Gastroesophageal sphincter (tissue), 4 donors: ENCODE measurements around the gene GPR18. TPM values are rescaled to one million over a fixed set of nuclear protein-coding genes. Genes with fewer than 3 reads are reported as not detected.
"Not testable (repeated sequence)": the region's sequence is repeated elsewhere in the genome, so short reads cannot be mapped to it uniquely, and the experiment has no call there.

Source experiments
- ATAC-seq: fragments of 150-250 bp; one replicate; pipeline ENCODE4 v1.9.1; 2016; ENCODE audit warnings: mild to moderate bottlenecking, moderate library complexity
- H3K27ac ChIP-seq, 4 donors: fragments of 200-600 bp; sonication (generic) in 3 of 4; 1 replicate in 3 of 4; 2 replicates in 1 of 4; pipeline ENCODE4 v1.5.1; 2016 to 2019
- H3K27me3 ChIP-seq: fragments of 200-600 bp; sonication (generic); one replicate; pipeline ENCODE4 v1.5.1; 2019
- H3K36me3 ChIP-seq, 2 donors: fragments of 200-600 bp; sonication (generic); one replicate each; pipeline ENCODE4 v1.5.1; 2019; ENCODE audit warnings: control low read depth in 1 of 2
- H3K4me1 ChIP-seq, 3 donors: fragments of 200-600 bp; sonication (generic); 1 replicate in 2 of 3; 2 replicates in 1 of 3; pipeline ENCODE4 v1.5.1; 2016 to 2019; ENCODE audit warnings: control low read depth in 2 of 3
- H3K4me3 ChIP-seq, 2 donors: fragments of 200-600 bp; sonication (generic); one replicate each; pipeline ENCODE4 v1.5.1; 2019; ENCODE audit warnings: mild to moderate bottlenecking in 1 of 2, moderate library complexity in 1 of 2
- H3K9me3 ChIP-seq, 3 donors: fragments of 200-600 bp; sonication (generic); one replicate each; pipeline ENCODE4 v1.5.1; 2017 to 2019; ENCODE audit warnings: control low read depth in 2 of 3
- EP300 ChIP-seq: sonication (generic); formaldehyde crosslinking; IDR thresholded peaks from one replicate; pipeline ENCODE4 v1.6.1; 2017; ENCODE audit warnings: antibody characterized with exemption, mild to moderate bottlenecking
- POLR2A ChIP-seq, 2 donors: fragments of 450-650 bp; IDR thresholded peaks; one replicate each; pipeline ENCODE4 v1.6.1; 2017; ENCODE audit warnings: antibody characterized with exemption in 2 of 2, mild to moderate bottlenecking in 2 of 2, moderate library complexity in 1 of 2
- POLR2AphosphoS5 ChIP-seq: sonication (generic); formaldehyde crosslinking; IDR thresholded peaks from one replicate; pipeline ENCODE4 v1.6.1; 2017; ENCODE audit warnings: antibody characterized with exemption
- WGBS, 2 donors: methylation state at CpG; one replicate each; pipeline ENCODE4 v1.1.5; 2018; ENCODE audit warnings: low coverage in 1 of 2; 5-methylcytosine and 5-hydroxymethylcytosine counted together
- total RNA-seq, 4 donors: library from RNA; depleted of rRNA; stranded (reverse); fragments of >200 nt; gene quantifications; one replicate each; pipeline ENCODE4 v1.1.0, GENCODE V29; 2016
- TF ChIP-seq, protein P1 (sequence below), 4 experiments: fragments of 200-600 bp in 2 of 4; fragments of 450-650 bp in 2 of 4; sonication (generic) in 1 of 4; IDR thresholded peaks; one replicate each; pipeline ENCODE4 v1.5.1; 2017 to 2019; ENCODE audit warnings: antibody characterized with exemption in 4 of 4, mild to moderate bottlenecking in 2 of 4, moderate library complexity in 2 of 4

The GPR18 gene
- total RNA-seq, 4 donors from 2014 or later, result not detected

GRCh38 chr13:99250982-99251825, 7.0 kb downstream of the GPR18 start:
- Histone ChIP-seq H3K27ac (no peak overlapping the region), H3K36me3 (peaks cover 0 to 34% of the 10 kb centered on the region in 2 donors), H3K27me3 (no peaks in the 10 kb centered on the region), H3K4me3 (no peak overlapping the region), H3K4me1 (no peaks in the 10 kb centered on the region), H3K9me3 (no peaks in the 10 kb centered on the region)
- no peak for ATAC-seq
- WGBS, 2 donors, result 90 to 93% methylated on average over 5 of the region's 5 CpGs
- TF ChIP-seq, protein P1, sequence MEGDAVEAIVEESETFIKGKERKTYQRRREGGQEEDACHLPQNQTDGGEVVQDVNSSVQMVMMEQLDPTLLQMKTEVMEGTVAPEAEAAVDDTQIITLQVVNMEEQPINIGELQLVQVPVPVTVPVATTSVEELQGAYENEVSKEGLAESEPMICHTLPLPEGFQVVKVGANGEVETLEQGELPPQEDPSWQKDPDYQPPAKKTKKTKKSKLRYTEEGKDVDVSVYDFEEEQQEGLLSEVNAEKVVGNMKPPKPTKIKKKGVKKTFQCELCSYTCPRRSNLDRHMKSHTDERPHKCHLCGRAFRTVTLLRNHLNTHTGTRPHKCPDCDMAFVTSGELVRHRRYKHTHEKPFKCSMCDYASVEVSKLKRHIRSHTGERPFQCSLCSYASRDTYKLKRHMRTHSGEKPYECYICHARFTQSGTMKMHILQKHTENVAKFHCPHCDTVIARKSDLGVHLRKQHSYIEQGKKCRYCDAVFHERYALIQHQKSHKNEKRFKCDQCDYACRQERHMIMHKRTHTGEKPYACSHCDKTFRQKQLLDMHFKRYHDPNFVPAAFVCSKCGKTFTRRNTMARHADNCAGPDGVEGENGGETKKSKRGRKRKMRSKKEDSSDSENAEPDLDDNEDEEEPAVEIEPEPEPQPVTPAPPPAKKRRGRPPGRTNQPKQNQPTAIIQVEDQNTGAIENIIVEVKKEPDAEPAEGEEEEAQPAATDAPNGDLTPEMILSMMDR (IDR thresholded peaks at IDR 0.05), result no peak
- TF ChIP-seq POLR2A (IDR thresholded peaks at IDR 0.05) (no peak), POLR2AphosphoS5 (no peak), EP300 (no peak)

- not testable (repeated sequence) for H3K27me3 ChIP-seq, H3K9me3 ChIP-seq, H3K27ac ChIP-seq, H3K4me1 ChIP-seq, ATAC-seq, H3K4me3 ChIP-seq
- WGBS, 2 donors, result 100% methylated on average over 1 to 2 of the region's 2 CpGs
- H3K36me3 ChIP-seq, result peaks cover 0 to 44% of the 10 kb centered on the region in 2 donors
Measured at GRCh38 chr13:99249606-99250005, 8.6 kb downstream of the GPR18 start.

- not testable (repeated sequence) for H3K4me3 ChIP-seq, H3K27me3 ChIP-seq, H3K9me3 ChIP-seq, ATAC-seq, H3K4me1 ChIP-seq, H3K27ac ChIP-seq
- peaks cover 0 to 48% of the 10 kb centered on the region in 2 donors for H3K36me3 ChIP-seq
- WGBS, 2 donors, result 98% methylated on average over 3 of the region's 3 CpGs; no CpG with 5 or more reads in 1 of the 2 donors
Measured at GRCh38 chr13:99249178-99249577, 9.0 kb downstream of the GPR18 start.

- TF ChIP-seq, protein P1 (IDR thresholded peaks at IDR 0.05), result no peak
- TF ChIP-seq POLR2A (IDR thresholded peaks at IDR 0.05) (no peak), POLR2AphosphoS5 (no peak), EP300 (no peak)
- H3K9me3 ChIP-seq, result no peaks in the 10 kb centered on the region
- H3K36me3 ChIP-seq, result peaks cover 0 to 49% of the 10 kb centered on the region in 2 donors
- H3K4me1 ChIP-seq, result no peaks in the 10 kb centered on the region
- no peak overlapping the region for H3K4me3 ChIP-seq
- ATAC-seq, result no peak
- 87 to 92% methylated on average over 1 of the region's 1 CpG for WGBS, 2 donors
- no peak overlapping the region for H3K27ac ChIP-seq
- H3K27me3 ChIP-seq, result no peaks in the 10 kb centered on the region
Measured at GRCh38 chr13:99246100-99246499, 12.1 kb downstream of the GPR18 start.

GRCh38 chr13:99237981-99238662, 20.1 kb downstream of the GPR18 start:
- no peak for ATAC-seq

DNA sequence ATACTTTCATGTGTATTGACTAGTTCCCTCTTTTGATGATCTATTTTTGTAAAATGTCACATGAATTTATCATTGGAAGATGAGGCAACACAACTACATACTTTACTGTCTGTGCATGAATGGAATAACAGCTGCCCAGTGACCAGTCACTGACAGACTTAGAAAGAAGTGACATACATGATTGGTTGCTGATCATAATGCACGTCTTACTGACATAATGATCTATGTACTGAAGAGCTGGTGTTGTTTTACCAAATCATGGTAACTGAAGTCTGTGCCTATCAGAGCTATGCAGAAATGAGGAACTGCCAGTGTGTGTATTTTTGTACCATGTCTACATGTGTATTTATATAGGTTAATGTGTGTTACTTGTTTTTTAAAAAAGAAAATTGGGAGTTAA, 26.5 kb downstream of the GPR18 start:
- no peaks in the 10 kb centered on the region for H3K27me3 ChIP-seq
- no peak overlapping the region for H3K4me3 ChIP-seq
- no peak overlapping the region for H3K27ac ChIP-seq
- H3K4me1 ChIP-seq, result peaks cover 0 to 14% (median 4%) of the 10 kb centered on the region in 3 donors
- no peaks in the 10 kb centered on the region for H3K36me3 ChIP-seq
- TF ChIP-seq, protein P1 (IDR thresholded peaks at IDR 0.05), result no peak
- TF ChIP-seq EP300, result no peak
- TF ChIP-seq POLR2A (IDR thresholded peaks at IDR 0.05), result no peak
- no peak for TF ChIP-seq POLR2AphosphoS5
- 72% methylated on average over 1 of the region's 1 CpG; no CpG with 5 or more reads in 1 of the 2 donors for WGBS, 2 donors
- ATAC-seq, result no peak
- no peaks in the 10 kb centered on the region for H3K9me3 ChIP-seq

More at GRCh38 chr13:99237981-99238662, 20.1 kb downstream of the GPR18 start:
- 74 to 100% methylated on average over 2 to 8 of the region's 8 CpGs for WGBS, 2 donors
- Histone ChIP-seq H3K27me3 (no peaks in the 10 kb centered on the region), H3K27ac (no peak overlapping the region), H3K9me3 (no peaks in the 10 kb centered on the region), H3K4me1 (no peaks in the 10 kb centered on the region), H3K4me3 (no peak overlapping the region), H3K36me3 (peaks cover 0 to 27% of the 10 kb centered on the region in 2 donors)
- no peak for TF ChIP-seq EP300
